Measurements from ENCODE around the gene GPHA2. TPM values are rescaled to one million over a fixed set of nuclear protein-coding genes. Genes with fewer than 3 reads are reported as not detected.
"Not testable (repeated sequence)": the region's sequence is repeated elsewhere in the genome, so short reads cannot be mapped to it uniquely, and the experiment has no call there.

GPHA2 gene, protein sequence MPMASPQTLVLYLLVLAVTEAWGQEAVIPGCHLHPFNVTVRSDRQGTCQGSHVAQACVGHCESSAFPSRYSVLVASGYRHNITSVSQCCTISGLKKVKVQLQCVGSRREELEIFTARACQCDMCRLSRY
- total RNA-seq: not detected in 2 replicates

DNA sequence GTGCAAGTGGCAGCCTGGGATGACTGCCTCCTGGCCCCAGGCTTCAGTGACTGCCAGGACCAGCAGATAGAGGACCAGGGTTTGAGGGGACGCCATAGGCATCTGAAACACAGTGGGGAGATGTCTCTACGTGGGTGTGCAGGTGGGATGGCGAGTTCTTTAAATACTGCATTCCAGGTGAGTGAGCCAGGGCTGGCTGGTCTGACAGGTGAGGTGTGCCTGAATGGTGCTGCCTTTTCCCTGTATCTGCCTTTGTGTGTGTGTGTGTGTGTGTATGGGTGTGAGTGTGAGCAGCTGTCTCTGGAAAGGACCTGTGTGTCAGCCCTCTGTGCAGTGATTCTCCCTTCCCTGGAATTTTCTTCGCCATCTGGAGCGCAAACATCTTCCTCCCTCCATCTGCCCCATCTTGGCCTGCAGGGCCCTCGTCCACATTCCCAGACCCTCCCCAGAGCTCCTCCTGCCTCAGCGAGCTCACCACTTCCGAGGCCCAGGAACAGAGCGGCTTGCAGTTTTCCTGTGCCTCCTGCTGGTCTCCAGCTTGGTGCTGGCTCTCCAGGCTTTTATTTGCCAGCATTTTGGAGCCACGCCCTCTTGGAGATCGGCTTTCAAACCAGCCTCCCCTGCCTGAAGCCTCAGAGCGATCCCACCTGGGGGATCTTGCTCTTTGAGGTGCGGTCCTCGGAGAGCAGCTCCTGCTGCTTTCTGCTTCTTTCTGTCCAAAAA, at the start of gene GPHA2:
Gene GPHA2 (minus strand): TSS at position 535 of the 723 bp plus-strand sequence. CDS start 433 bp downstream, at position 102.
- intact Hi-C loops (cut with micrococcal nuclease): no loop called here

DNA sequence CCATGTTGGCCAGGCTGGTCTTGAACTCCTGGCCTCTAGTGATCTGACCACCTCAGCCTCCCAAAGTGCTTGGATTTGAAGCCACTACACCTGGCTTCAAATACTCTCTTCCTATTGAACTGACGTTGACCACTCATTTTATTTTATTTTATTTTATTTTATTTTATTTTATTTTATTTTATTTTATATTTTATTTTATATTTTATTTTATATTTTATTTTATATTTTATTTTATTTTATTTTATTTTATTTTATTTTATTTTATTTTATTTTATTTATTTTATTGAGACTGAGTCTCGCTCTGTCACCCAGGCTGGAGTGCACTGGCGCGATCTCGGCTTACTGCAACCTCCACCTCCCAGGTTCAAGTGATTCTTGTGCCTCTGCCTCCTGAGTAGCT, 47.6 kb upstream of the GPHA2 start:
- intact Hi-C loops (cut with micrococcal nuclease): not testable (repeated sequence)

DNA sequence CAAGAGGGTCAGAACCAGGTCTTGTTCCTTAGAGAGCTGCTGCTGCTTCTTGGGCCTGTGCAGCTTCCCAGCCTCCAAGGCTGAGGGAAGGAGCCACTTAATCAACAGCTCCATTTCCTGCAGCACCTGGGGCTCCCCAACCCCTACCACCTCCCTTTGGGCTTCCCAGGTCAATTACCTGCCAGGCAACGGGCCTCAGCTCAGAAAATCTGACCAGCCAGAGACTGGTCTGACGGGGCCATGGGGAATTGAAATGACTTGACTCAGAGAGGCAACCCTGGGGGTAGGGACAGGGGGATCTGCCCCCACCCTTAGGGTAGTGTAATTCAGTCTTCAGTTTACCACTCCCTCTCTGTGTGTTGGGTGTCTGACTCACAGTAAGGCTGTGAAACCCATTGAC, 41.0 kb upstream of the GPHA2 start:
- intact Hi-C loops (cut with micrococcal nuclease): no loop called here

DNA sequence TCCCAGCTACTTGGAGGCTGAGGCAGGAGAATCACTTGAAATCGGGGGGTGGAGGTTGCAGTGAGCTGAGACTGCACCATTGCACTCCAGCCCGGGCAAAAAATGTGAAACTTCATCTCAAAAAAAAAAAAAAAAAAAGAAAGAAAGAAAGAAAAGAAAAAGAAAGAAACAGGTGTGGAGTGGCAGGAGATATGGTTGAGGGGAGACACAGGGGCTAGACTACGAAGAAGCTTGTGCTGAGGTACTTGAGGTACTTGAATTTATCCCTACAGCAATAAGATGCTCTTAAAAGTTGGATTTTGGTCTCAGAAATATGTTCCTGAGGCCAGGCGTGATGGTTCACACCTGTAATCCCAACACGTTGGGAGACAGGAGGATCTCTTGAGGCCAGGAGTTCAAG, 38.4 kb upstream of the GPHA2 start:
- intact Hi-C loops (cut with micrococcal nuclease): no loop called here

DNA sequence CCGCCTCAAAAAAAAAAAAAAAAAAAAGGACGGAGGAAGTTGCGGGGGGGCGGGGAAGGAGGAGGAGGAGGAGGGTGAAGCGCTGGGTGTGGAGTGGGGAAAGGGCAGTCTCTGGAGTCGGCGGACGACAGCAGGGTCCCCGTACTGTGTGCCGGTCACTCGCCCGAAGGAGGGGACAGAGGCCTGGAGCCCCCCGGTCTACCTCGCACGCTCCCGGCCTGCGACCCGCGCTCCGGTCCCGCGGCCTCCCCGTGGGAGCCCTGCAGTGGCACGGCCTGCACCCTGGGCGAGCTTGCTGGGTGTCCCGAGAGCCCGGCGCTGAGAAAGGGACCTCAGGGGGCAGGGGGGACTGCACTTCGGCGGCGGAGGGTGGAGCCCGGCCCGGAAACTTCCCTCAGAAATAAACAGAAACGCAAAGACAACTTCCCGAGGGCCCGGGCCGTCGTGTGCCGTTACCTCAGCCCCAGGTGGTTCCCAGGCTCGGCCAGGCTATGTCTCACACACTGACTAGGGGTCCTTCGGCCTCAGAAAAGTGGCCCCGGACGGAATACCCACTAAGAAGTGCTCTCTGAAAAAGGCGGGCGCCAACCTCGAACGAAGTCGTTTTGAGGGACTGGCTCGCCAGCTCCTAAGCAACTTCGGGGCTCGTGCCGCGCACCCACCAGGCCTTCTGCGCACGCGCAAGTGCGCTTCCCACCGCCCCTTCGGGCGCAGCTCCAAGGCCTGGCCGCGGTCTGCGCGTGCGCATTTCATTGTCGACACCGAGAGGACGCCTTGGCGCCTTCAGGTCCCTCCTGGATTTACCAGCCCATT, 35.9 kb upstream of the GPHA2 start, which contains the start of gene MAJIN:
Gene MAJIN (minus strand): TSS at position 688 of the 813 bp plus-strand sequence. CDS start 12,703 bp downstream, outside the sequence.
- intact Hi-C loops (cut with micrococcal nuclease): no loop called here

DNA sequence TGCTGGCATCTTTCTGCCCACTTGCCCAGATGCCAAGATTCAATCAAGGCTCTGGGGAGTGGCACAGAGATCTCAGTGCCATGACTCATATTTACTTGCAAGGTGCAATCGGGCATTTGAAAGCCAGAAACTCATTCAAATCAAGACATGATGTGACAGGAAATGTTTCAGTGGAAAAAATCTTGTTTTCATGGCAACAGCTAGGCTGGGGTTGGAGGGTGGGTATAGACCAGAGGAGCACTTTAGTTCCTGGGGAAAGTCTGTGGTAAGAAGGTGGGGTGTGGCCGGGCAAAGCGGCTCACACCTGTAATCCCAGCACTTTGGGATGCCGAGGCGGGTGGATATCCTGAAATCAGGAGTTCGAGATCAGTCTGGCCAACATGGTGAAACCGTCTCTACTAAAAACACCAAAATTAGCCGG, 35.0 kb upstream of the GPHA2 start:
- intact Hi-C loops (cut with micrococcal nuclease): no loop called here

DNA sequence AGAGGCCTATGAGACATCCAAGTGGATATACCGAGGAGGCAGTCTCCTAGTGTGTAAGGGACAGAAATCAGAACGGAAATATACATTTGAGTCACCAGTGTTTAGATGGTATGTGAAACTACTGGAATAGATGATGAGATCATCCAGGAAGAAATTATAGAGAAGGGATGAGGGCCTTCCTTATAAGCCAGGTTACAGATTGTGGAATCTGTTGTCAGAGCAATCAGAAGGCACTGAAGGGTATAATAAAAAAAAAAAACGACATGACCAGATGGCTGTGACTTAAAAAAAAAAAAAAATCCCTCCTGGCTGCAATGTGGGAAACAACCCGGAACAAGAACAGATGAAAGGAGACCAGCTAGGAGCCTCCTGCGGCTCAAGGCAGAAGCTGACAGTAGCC, 33.5 kb upstream of the GPHA2 start:
- intact Hi-C loops (cut with micrococcal nuclease): no loop called here

DNA sequence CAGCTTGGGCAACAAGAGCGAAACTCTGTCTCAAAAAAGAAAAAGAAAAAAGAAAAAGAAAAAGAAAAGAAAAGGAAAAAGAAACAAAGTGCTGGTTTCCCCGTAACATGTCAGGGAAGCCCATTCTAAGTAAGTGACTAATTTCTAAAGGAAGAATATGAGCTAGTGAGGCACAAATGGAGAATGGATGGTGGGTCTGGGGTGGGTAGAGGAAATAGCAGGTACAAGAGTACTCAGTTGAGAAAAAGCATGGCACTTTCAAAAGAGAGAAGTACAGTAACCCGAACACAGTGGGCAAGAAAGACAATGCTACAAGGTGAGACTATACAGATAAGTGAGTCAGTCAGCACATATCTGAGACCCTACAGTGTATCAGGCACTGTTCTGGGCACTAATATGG, 31.7 kb upstream of the GPHA2 start:
- intact Hi-C loops (cut with micrococcal nuclease): no loop called here

DNA sequence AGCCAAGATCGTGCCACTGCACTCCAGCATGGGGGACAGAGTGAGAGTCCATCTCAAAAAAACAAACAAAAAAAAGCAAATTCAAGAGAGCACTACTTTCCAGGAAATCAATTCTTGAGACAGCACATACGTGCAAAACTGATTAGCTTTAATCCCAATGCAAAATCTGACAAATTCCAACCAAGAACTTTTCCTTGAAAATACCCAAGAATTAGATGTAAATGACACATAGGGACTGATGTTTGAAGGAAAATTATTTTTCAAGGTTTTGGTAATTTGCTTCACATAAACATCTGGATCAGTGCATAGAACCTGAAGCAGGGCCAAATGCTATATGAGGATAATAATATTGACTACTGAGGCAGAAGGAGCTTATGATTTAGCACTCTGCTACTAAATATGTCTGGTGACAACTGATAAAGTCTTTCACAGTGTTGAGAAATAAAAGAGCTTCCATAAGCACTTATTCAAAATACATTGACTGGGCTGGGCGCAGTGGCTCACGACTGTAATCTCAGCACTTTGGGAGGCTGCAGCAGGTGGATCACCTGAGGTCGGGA, 27.5 kb upstream of the GPHA2 start:
- intact Hi-C loops (cut with micrococcal nuclease): no loop called here

DNA sequence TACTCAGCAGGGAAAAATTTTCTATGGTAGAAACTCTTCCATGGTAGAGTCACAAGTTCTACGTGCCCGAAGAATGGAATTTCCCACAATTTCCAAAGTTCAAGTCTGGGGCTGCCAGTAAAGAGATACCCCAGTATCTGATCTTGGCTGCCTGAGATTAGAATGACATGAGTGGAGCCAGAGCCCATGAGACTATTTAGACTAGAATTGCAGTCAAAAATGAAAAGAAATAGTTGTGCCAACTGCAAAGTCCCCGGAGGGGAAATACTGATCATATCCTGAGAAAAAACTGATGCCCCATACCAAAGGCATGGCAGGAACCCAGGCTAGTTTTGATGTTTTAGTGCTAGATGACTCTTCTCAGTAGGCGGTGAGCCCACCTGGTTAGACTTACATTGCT, 25.0 kb upstream of the GPHA2 start:
- intact Hi-C loops (cut with micrococcal nuclease): no loop called here

DNA sequence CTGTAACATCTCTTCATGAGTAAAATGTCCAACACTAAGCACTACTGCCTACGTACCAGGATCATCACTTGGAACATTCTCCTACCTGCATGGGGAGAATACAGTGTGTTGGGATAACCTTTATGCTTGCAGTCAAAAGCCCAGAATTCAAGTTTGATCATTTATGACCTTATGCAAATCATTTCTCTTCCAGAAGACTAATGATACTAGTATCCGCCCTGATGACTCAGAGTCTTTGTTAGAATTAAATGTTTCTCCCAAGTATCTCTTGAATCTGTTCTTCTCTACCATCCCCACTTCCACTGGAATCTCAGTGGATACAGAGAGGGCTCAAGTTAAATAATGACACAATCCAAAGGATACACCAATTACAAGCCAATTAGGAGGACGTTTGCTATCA, 23.8 kb upstream of the GPHA2 start:
- intact Hi-C loops (cut with micrococcal nuclease): no loop called here

DNA sequence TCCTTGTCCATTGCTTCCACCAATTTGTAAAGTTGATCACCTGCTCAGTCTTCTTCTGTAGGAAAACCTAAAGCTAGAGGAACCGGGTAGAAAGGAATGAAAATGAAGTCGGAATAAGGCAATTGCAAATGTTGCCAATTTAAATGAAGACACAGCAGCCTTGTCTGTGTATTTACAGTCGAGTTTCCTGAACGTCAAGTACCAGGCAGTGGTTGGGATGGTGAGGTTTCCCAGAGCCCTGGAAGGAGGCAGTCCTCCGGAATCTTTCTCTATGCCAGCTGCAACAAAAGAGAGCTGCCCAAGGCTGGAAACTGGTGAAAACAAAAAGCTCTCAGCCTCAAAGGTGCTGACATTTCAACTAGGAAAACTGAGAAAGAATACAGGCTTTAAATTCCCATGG, 18.5 kb upstream of the GPHA2 start:
- intact Hi-C loops (cut with micrococcal nuclease): no loop called here

DNA sequence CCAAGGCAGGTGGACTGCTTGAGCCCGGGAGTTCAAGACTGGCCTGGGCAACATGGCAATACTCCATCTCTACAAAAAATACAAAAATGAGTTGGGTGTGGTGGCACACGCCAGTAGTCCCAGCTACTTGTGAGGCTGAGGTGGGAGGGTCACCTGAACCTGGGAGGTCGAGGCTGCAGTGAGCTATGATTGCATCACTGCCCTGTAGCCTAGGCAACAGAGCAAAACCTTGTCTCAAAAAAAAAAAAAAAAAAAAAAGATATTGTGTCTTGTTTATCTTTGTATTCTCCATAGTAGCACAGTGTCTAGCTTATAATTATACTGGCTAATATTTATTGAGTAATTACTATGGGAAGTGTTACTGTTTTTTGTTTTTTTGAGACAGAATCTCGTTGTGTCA, 15.8 kb upstream of the GPHA2 start:
- intact Hi-C loops (cut with micrococcal nuclease): no loop called here

DNA sequence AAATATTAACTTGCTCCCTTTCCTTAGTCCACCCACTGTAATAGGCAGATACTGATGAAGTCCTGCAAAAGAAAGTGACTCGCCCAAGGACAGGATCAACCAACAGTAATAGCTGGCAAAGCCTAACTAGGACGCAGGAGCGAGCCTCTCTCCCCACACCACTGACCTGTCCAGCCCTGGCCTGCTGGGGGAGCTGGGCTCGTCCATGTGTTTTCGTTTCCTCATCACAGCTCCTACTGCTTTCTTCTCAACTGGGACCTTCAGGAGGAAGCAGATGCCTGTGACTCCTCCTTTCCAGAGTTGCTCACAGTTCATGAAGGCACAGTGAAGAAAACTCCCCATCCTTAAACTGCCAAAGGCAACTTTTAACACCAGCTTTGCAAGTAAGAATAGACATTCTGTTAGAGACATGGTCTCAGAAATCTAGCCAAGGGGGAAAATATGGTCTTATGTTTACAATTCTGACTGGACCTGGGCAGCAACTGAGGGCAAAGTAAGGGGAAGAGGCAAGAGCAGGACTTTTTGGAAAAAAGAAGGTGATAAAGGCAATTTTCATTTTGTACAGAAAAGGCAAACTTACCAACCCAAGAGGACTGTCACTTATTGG, 11.6 kb upstream of the GPHA2 start:
- intact Hi-C loops (cut with micrococcal nuclease): no loop called here

DNA sequence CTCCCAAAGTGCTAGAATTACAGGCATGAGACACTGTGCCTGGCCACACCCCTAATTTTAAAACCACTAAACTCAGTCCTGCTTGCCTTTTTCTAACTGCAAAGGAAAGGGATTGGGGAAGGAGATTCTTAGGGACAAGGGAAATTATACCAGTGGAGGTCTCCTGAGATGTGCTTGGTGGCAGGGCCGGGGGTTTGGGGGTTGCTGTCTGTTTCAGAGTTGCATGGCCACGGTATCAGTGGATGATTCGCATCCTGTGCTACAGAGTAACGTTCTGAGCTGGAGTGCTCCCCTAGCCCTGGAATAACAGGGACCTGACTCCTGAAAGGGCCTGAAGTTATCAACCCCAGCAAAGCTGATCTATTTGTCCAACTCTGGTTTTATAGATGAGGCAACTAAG, 846 bp upstream of the GPHA2 start:
- intact Hi-C loops (cut with micrococcal nuclease): no loop called here

DNA sequence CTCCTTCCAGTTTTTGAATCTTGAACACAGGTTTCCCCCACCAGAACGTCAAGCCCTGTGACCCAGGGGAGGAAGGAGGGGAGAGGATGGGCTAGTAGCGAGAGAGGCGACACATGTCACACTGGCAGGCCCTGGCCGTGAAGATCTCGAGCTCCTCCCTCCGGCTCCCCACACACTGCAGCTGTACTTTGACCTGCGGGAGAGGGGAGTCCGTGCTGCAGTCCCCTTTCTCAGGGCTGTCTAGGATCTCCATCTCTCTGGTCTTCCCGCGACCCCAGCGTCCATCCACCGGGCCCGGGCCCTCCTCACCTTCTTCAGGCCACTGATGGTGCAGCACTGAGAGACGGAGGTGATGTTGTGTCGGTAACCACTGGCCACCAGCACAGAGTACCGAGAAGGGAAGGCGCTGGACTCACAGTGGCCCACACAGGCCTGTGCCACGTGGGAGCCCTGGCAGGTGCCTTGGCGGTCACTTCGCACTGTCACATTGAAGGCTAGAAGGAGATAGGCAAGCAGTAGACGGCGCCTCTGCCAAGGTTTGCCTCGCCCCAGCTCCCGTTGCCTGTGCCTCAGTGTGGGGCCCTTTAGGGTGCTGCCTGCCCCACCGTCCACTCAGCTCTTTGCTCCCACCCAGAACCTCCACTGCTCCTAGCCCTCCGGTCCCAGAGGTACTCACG, 873 bp downstream of the GPHA2 start:
- intact Hi-C loops (cut with micrococcal nuclease): no loop called here

DNA sequence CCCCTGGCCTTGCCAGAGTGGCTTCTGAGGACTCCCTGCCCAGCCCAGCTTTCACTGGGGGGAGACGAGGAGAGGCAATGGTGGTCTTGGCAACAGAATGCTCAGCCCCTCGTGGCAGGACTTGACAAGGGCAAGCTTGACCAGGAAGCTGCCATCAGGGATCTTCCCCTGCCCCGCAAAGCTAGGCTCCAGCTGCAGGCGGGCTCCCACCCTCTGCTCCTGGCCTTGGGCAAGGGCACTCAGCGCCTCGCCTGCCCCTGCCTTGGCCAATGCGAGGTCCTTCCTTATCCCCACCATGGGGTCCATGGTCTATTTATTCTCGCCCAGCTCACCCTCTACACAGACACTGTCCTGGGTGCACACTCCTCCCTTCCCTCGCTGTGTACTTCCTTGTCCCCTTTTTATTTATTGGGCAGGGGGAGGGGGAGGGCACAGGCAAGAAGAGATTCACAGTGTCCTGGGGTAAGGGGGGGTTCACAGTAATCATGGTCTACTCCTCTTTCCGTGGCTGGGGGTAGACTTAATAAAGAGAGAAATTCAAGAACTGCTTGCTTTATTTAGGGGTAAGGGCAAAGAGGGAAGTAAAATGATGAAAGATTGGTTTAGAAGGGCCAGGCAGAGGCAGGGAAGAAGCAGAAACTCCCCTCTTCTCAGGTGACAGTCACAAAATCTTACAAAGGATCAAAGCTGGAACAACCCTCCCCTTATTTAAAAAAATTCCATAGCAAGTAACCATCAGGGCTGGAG, 1.6 kb downstream of the GPHA2 start:
- intact Hi-C loops (cut with micrococcal nuclease): no loop called here

DNA sequence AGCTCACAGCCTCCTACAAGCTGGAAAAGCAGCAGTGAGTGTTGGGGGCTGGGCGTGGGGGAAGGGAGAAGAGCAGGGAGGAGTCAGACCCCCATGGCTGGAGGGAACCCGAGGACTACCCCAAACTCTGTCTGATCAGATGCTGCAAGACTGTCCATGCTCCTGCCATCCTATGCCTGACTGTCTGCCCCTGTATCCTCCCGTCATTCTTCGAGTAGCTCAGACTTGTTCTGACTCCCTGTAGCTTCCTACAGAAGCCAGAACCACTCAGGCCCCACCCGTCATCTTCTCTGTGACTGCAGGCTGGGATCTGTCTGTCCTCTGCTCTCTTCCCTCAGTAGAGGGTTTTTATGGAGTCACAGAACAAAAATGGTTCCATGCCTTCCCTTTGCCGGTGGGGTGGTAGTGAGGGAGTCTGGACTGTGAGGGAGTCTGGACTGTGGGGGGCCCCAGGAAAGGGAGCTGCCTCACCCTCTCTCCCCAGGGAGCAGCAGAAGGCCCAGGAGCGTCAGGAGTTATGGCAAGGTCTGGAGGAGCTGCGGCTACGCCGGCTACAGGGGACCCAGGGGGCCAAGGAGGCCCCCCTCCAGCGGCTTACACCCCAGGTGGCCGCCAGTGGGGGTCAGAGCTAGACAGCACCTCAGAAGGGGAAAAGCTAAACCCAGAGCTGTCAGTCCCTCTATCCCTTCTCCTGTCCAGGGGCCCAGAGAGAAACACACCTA, 2.3 kb downstream of the GPHA2 start:
- intact Hi-C loops (cut with micrococcal nuclease): no loop called here

DNA sequence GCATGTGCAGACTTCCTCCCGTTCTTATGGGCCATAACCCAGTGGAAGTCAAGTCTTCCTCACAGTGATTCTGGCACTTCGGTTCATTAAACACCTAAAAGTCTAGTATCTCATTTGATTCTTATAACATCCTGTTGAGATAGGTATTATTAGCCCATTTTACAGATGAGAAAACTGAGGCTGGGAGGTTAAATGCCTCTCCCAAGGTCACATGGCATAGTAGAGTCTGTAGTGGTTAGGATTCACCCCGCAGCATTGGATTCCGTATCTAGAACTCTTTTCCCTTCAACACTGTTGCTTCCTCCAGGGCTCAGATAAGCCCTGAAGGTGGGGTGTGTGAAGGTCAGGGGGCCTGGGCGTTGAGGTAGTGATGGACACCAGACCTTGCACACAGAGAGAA, 3.4 kb downstream of the GPHA2 start:
- intact Hi-C loops (cut with micrococcal nuclease): no loop called here

DNA sequence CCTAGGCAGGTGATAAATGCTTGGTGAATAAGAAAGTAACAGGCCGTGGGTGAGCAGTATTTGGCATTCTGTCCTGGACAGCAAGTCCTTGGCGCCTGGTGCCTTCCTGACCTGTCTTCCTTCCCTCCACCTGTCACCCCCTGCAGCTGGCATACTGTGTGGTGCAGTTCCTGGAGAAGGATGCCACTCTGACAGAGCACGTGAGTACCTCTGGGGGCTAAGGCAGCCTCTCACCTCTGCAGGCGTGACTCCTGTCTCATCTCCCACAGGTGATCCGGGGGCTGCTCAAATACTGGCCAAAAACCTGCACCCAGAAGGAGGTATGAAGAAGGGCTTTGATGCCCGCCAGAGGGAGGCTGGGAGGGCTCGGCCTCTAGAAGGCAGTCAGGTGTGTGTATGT, 4.4 kb downstream of the GPHA2 start:
- intact Hi-C loops (cut with micrococcal nuclease): no loop called here

Measured in T-helper 2 cell treated with Interferon-gamma antibody and Interleukin-4, amounts not matched to agents 100 ng/mL and 5 ng/mL, for 36 hours (primary cell).